GM21576 (cell line): ENCODE results near the gene EXOSC1.
"Not testable (repeated sequence)": the region's sequence is repeated elsewhere in the genome, so short reads cannot be mapped to it uniquely, and the experiment has no call there.

Experiments
- ATAC-seq: cut with Tn5 transposase; IDR thresholded peaks from one replicate; pipeline ENCODE4 v1.9.1; 2021; ENCODE audit warnings: mild to moderate bottlenecking, moderate library complexity; ENCODE audit not compliant: unreplicated experiment

Gene EXOSC1

GRCh38 chr10:97411406-97411805 is 34.4 kb downstream of the EXOSC1 start:
- ATAC-seq: no peak

- ATAC-seq: no peak
These were observed 37.3 kb downstream of the EXOSC1 start for GRCh38 chr10:97408496-97408992.

GRCh38 chr10:97407952-97408248 is 37.9 kb downstream of the EXOSC1 start:
- no peak for ATAC-seq

DNA sequence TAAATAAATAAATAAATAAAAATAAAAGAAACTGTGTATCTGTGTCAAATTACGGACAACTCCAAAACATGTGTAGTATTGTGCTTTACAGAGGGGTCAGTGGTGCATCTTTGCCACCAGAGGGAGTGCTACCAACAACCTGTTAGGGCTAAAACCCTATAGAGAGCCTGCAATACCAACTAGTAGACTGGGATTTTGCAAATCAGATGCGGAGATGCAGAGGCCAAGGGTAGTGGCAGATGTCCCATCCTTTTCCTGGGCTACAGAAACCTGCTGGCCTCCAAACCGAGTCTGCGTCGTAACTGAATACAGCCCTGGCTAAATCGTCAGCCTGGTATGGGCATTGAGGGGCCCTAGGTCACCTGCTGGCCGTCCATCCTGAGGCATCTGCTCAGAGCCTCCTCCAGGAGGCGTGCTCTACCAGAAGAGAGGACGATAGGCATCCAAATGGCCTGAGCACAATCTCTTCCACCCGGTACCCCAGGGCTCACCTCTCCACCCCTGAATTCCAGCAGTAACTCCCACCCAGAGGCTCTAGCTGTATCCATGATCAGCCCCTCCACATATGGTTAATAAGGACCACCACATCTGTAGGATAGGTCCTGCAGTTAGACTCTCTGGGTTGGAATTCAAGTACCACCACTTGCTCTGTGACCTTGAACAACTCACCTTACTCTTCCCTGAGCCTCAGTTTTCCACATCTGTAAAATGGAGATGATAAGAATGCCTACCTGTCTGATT is 38.4 kb downstream of the EXOSC1 start:
- ATAC-seq: peak; percentile 83

DNA sequence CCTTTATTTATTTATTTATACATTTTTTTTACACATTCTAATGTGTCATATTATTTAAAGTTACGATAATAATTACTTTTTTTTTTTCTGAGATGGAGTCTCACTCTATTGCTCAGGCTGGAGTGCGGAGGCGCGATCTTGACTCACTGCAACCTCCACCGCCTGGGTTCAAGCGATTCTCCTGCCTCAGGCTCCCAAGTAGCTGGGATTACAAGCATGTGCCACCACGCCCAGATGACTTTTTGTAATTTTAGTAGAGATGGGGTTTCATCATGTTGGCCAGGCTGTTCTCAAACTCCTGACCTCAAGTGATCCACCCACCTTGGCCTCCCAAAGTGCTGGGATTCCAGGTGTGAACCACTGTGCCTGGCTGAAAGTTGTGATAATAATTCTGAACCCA is 39.3 kb downstream of the EXOSC1 start:
- not testable (repeated sequence) for ATAC-seq

DNA sequence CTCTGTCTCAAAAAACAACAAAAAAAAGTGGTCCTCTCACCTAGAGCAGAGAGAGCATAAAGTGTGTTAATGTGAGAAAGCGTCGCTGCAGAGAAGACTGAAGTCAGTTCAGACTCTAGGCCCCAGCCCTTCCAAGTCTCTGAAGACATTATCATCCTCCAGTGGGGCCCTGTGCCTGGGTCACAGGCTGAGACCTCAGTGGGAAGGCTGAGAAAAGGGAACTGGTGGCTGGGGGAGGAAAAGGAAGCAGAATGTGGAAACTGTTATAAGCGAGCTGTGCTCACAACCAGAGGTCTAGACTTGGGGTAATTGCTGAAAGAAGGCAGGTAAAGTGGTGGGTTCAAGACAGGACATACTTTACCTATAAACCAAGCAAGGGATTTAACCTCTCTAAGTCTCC is 39.7 kb downstream of the EXOSC1 start:
- ATAC-seq: no peak

DNA sequence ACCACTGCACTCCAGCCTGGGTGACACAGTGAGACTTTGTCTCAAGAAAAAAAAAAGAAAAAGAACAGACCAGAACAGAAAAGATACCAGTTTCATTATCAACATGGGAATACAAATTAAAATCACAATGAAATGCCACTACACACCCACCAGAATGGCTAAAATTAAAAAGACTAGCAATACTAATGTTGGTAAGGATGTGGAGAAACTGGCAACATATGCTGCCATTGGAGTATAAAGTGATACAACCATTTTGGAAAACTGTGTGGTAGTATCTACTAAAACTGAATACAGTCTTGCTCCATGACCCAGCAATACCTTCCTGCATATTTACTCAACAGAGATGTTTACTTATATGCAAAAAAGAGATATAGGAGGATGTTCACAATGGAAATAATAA is 41.8 kb downstream of the EXOSC1 start:
- ATAC-seq: no peak

- no peak for ATAC-seq
These were observed 44.3 kb downstream of the EXOSC1 start for GRCh38 chr10:97401455-97401919.

DNA sequence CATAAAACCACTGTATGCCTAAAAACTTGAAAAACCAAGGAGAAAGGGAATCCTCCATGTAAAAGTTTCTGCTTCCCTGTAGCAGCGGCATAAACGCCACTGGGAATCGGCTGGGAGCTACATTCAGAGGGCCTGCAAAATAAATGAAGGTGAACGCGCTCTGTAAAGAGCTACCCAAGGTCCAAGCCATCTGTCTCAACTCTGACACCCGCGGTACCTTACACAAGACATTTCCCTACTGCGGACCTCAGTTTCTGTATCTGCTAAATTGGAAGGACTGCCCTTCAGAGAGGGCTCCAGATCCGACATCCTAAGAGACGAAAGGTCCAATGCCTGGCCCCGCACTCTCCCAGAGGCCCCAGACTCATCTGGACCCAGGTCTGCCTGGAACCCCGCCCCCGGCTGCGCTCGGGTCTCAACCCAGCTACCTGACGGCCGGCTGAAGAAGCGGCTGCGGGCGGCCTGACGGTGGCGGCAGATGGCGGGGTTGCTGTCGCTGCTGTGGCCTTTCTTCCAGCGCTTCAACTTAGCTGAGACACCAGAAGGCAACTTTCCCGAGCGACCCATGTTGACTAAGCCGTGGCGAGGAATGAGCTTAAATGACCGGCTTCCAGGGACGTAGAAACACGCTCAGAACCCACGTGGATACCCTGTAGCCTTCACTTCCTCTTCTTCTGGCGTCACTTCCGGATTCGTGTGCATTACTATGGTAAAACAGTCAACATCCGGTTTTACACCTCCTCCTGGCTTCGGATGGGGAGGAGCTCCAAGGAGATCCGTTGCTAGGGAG is 44.9 kb downstream of the EXOSC1 start, which contains the start of gene RRP12:
Gene RRP12, minus strand, starts transcription at position 676 of the 790 bp plus-strand sequence. Its CDS starts 109 bp downstream, at position 567.
- ATAC-seq: peak; percentile 93

- ATAC-seq: peak; percentile 42
These were observed 45.8 kb downstream of the EXOSC1 start for GRCh38 chr10:97399843-97400545.

GRCh38 chr10:97396056-97396455 is 49.8 kb downstream of the EXOSC1 start:
- no peak for ATAC-seq

DNA sequence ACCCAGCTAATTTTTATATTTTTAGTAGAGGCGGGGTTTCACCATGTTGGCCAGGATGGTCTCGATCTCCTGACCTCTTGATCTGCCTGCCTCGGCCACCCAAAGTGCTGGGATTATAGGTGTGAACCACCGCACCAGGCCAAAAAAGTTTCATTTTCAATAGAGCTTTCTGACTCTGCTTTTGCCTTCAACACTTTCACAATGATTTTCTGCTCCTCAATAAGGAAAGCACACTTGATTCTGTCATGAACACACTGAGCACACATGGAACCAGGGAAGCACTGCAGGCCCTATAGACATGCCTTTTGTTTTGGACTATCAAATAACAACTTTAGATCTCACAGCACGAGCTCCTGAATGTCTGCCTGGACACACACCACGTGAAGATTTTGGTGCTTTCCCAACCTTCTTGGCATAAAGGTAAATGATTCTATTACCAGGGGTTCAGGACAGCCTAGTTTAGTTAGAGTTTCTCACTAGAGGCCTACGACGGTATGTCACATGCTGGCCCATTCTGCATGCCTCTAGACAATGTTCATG is 52.7 kb downstream of the EXOSC1 start:
- ATAC-seq: no peak

DNA sequence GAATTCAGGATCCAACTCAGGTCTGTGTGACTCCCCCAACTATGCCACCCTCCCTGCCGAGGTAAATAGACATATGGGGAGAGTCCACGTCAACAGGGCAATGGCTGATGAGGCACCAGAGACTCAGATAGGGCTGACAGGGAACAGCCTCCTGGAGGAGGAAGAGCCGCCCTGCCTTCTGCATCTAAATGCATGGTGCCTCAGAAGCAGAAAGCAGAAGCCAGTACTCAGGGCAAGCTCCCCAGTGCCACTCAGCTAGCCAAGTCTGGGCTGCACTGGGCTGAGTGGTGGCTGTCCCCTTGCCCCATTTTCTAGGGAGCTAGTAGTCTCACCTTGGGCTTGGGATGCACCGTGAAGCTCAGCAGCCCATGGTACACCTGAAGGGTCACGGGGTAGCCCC is 55.7 kb downstream of the EXOSC1 start:
- ATAC-seq: no peak

DNA sequence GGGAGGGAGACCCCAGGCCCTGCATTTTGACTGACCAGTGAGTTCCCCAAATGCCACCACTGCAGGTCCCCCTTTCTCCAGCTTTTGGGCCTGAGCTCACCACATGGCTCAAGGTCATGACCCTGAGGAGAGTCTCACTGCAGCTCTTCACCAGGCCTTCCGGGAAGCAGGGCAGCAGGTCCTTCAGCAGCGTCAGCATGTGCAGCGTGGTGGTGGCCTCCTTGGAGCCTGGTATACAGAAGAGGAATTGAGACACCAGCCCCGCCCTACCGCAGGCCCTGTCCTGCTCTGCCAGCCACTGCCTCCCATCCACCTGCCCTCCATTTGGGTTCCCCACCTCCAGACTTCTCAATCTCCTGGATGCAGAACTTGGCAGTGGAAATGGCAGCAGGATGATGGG is 57.7 kb downstream of the EXOSC1 start:
- no peak for ATAC-seq
